ENCODE measurements around the gene MARK4. TPM values are rescaled to one million over a fixed set of nuclear protein-coding genes. Genes with fewer than 3 reads are reported as not detected.

MARK4 gene
- total RNA-seq, 1 experiment from 2014 or later: 37.7 TPM

GRCh38 chr19:45243144-45243732 is 7.8 kb upstream of the MARK4 start:
- RAD21 ChIA-PET (ENCODE audit: low non-redundant PET in 1 of 2, low total read pairs in 2 of 2, uncharacterized antibody in 2 of 2, unreplicated experiment in 2 of 2): interaction anchor here in 1 of 2 experiments (0.5 kb wide), 1 partner anchor 26 kb away, joined by 4 read pairs; no protein-coding TSS in a partner anchor
- no peaks in the 10 kb centered on the region for H3K79me2 ChIP-seq (ENCODE audit: insufficient read depth, low read length)
- no peak overlapping the region for H3K4me2 ChIP-seq (ENCODE audit: low read length)
- no peak overlapping the region for H3K9ac ChIP-seq (ENCODE audit: low read length)
- no peaks in the 10 kb centered on the region for H4K20me1 ChIP-seq (ENCODE audit: insufficient read depth)
- no peak for ATAC-seq
- no peaks in the 10 kb centered on the region for H3K9me2 ChIP-seq (ENCODE audit: insufficient read depth)
- no peak overlapping the region for H3K27ac ChIP-seq (ENCODE audit: low read depth, low read length)
- no TSS peak for BruUV-seq (replicated peaks)
- H3K36me3 ChIP-seq (ENCODE audit: control insufficient read depth in 1 of 2, insufficient read depth in 2 of 2, low read length in 2 of 2): no peaks in the 10 kb centered on the region
- H3K9me3 ChIP-seq (ENCODE audit: control insufficient read depth in 1 of 2, insufficient read depth in 1 of 2, low read depth in 1 of 2, low read length in 2 of 2): no peaks in the 10 kb centered on the region
- no peaks in the 10 kb centered on the region for H3K27me3 ChIP-seq (ENCODE audit: insufficient read depth, low read length)
- intact Hi-C loops (cut with micrococcal nuclease): loop anchor here (10.0 kb wide), 1 partner anchor 58 kb away; no protein-coding TSS in a partner anchor
- H3K4me3 ChIP-seq (replicated peaks in 1 of 2; ENCODE audit: low read depth in 1 of 2, low read length in 2 of 2): no peak overlapping the region
- no peak for DNase-seq (ENCODE audit: low read depth, low spot score)
- no peak for TF ChIP-seq CTCF (IDR thresholded peaks at IDR 0.05 in 2 of 3, conservative IDR thresholded peaks at IDR 0.05 in 1 of 3; ENCODE audit: borderline replicate concordance in 1 of 3, insufficient read depth in 1 of 3, low read depth in 2 of 3, low read length in 2 of 3)
- TF ChIP-seq SP1 (IDR thresholded peaks at IDR 0.05; ENCODE audit: low read depth): no peak
- no peak for TF ChIP-seq ZBTB33 (IDR thresholded peaks at IDR 0.05; ENCODE audit: extremely low read depth, insufficient replicate concordance, low read length)
- no peak for TF ChIP-seq REST (IDR thresholded peaks at IDR 0.05; ENCODE audit: low read depth)
- no peak for TF ChIP-seq SIN3A (IDR thresholded peaks at IDR 0.05; ENCODE audit: low read depth)
- TF ChIP-seq SRF (IDR thresholded peaks at IDR 0.05; ENCODE audit: low read depth): no peak
- TF ChIP-seq TCF7L2 (IDR thresholded peaks at IDR 0.05; ENCODE audit: borderline replicate concordance, extremely low read depth, insufficient read depth, insufficient read length): no peak
- TF ChIP-seq POLR2A (IDR thresholded peaks at IDR 0.05; ENCODE audit: borderline replicate concordance, extremely low read depth, insufficient read depth, insufficient read length): no peak
- TF ChIP-seq EGR1 (IDR thresholded peaks at IDR 0.05; ENCODE audit: low read depth): no peak
- no peak for TF ChIP-seq RAD21 (IDR thresholded peaks at IDR 0.05; ENCODE audit: low read depth)
- no peak for TF ChIP-seq MAX (IDR thresholded peaks at IDR 0.05)
- TF ChIP-seq JUND (IDR thresholded peaks at IDR 0.05): no peak
- TF ChIP-seq EZH2phosphoT487 (IDR thresholded peaks at IDR 0.05; ENCODE audit: borderline replicate concordance): no peak
- no peak for TF ChIP-seq CEBPB (IDR thresholded peaks at IDR 0.05; ENCODE audit: low read depth)
- no peak for TF ChIP-seq ZNF274 (IDR thresholded peaks at IDR 0.05; ENCODE audit: low read depth, low read length)
- no peak for TF ChIP-seq ATF3 (IDR thresholded peaks at IDR 0.05)
- TF ChIP-seq EZH2 (IDR thresholded peaks at IDR 0.05): no peak
- POLR2A ChIA-PET: no interaction called here
- peaks cover 2 to 4% of the 10 kb centered on the region in 2 experiments; a peak in 2 of 4 replicates for H3K4me1 ChIP-seq (ENCODE audit: control insufficient read depth in 1 of 2, insufficient read depth in 2 of 2, low read length in 2 of 2)
- no peak overlapping the region for H2AFZ ChIP-seq (ENCODE audit: low read depth, low read length, poor library complexity, severe bottlenecking)
- CTCF ChIA-PET: no interaction called here
